SH-SY5Y (cell line): Measurements from ENCODE around the gene MAPK13.

Source experiments
- GATA2 ChIP-seq: IDR thresholded peaks from 2 replicates; pipeline ENCODE4 v1.6.1; 2011; ENCODE audit warnings: mild to moderate bottlenecking, low read depth, low read length
- GATA3 ChIP-seq: IDR thresholded peaks from 2 replicates; pipeline ENCODE4 v1.6.1; 2011; ENCODE audit warnings: low read depth, mild to moderate bottlenecking, low read length, moderate library complexity

GRCh38 chr6:36124881-36125280, 5.4 kb upstream of the MAPK13 start:
- TF ChIP-seq GATA2 (no peak), GATA3 (no peak)
